H9 (cell line): ENCODE measurements around the gene ZNF800. TPM values are rescaled to one million over a fixed set of nuclear protein-coding genes. Genes with fewer than 3 reads are reported as not detected.

ENCODE experiments used
- DNase-seq: peaks from one replicate; pipeline ENCODE4 v3.0.0-alpha.2; 2017
- H2AFZ ChIP-seq: one replicate; pipeline ENCODE4 v1.6.1; 2013; ENCODE audit warnings: mild to moderate bottlenecking, low read length, control low read depth, moderate library complexity
- H2AK5ac ChIP-seq: 2 replicates; pipeline ENCODE4 v1.6.1; 2013; ENCODE audit warnings: low read length, control low read depth, mixed read lengths; ENCODE audit not compliant: insufficient read length
- H2BK120ac ChIP-seq: one replicate; pipeline ENCODE4 v1.6.1; 2013; ENCODE audit warnings: low read depth, mild to moderate bottlenecking, low read length, control low read depth, inconsistent platforms; ENCODE audit not compliant: poor library complexity, severe bottlenecking
- H2BK12ac ChIP-seq: 2 replicates; pipeline ENCODE4 v1.6.1; 2013; ENCODE audit warnings: low read length, control low read depth, mixed read lengths, low read depth; ENCODE audit not compliant: insufficient read length
- H2BK15ac ChIP-seq: 2 replicates; pipeline ENCODE4 v1.6.1; 2013; ENCODE audit warnings: low read depth, low read length, control low read depth
- H2BK20ac ChIP-seq: one replicate; pipeline ENCODE4 v1.6.1; 2013; ENCODE audit warnings: low read depth, mild to moderate bottlenecking, low read length, control low read depth, inconsistent platforms; ENCODE audit not compliant: poor library complexity, severe bottlenecking
- H2BK5ac ChIP-seq: 2 replicates; pipeline ENCODE4 v1.6.1; 2013; ENCODE audit warnings: low read length, control low read depth, mixed read lengths; ENCODE audit not compliant: insufficient read length
- H3K14ac ChIP-seq: 2 replicates; pipeline ENCODE4 v1.6.1; 2013; ENCODE audit warnings: low read length, control low read depth; ENCODE audit not compliant: insufficient read depth
- H3K18ac ChIP-seq: 2 replicates; pipeline ENCODE4 v1.6.1; 2013; ENCODE audit warnings: low read depth, mild to moderate bottlenecking, mixed read lengths, low read length, control low read depth; ENCODE audit not compliant: insufficient read length
- H3K23ac ChIP-seq: 2 replicates; pipeline ENCODE4 v1.6.1; 2013; ENCODE audit warnings: low read length, control low read depth, mixed read lengths, low read depth; ENCODE audit not compliant: insufficient read length
- H3K23me2 ChIP-seq: 2 replicates; pipeline ENCODE4 v1.6.1; 2013; ENCODE audit warnings: low read depth, mild to moderate bottlenecking, mixed read lengths, low read length, control low read depth; ENCODE audit not compliant: insufficient read length, poor library complexity, severe bottlenecking
- H3K27ac ChIP-seq: 2 replicates; pipeline ENCODE4 v1.5.1; 2013; ENCODE audit warnings: low read length, control low read depth, mixed read lengths, low read depth; ENCODE audit not compliant: insufficient read length
- H3K27me3 ChIP-seq: 2 replicates; pipeline ENCODE4 v1.6.1; 2013; ENCODE audit warnings: low read length, control low read depth, inconsistent platforms; ENCODE audit not compliant: insufficient read depth
- H3K4ac ChIP-seq: 2 replicates; pipeline ENCODE4 v1.6.1; 2013; ENCODE audit warnings: low read depth, mild to moderate bottlenecking, control low read depth, inconsistent platforms, low read length, moderate library complexity
- H3K4me1 ChIP-seq: 2 replicates; pipeline ENCODE4 v1.6.1; 2013; ENCODE audit warnings: low read length, control low read depth, inconsistent platforms; ENCODE audit not compliant: insufficient read depth
- H3K4me2 ChIP-seq: 2 replicates; pipeline ENCODE4 v1.6.1; 2013; ENCODE audit warnings: low read length, control low read depth, mixed read lengths; ENCODE audit not compliant: insufficient read length, insufficient read depth
- H3K56ac ChIP-seq: 2 replicates; pipeline ENCODE4 v1.6.1; 2013; ENCODE audit warnings: low read depth, mild to moderate bottlenecking, mixed read lengths, low read length, control low read depth; ENCODE audit not compliant: insufficient read length
- H3K79me1 ChIP-seq: 2 replicates; pipeline ENCODE4 v1.6.1; 2013; ENCODE audit warnings: low read depth, mild to moderate bottlenecking, moderate library complexity, low read length, control low read depth, inconsistent platforms; ENCODE audit not compliant: insufficient read depth, poor library complexity, severe bottlenecking
- H3K79me2 ChIP-seq: 2 replicates; pipeline ENCODE4 v1.6.1; 2013; ENCODE audit warnings: low read length, control low read depth, inconsistent platforms; ENCODE audit not compliant: insufficient read depth
- H3K9ac ChIP-seq: 2 replicates; pipeline ENCODE4 v1.6.1; 2013; ENCODE audit warnings: low read length, control low read depth, mixed read lengths; ENCODE audit not compliant: insufficient read length; ENCODE audit errors: extremely low read depth
- H3K9me3 ChIP-seq: one replicate; pipeline ENCODE4 v1.6.1; 2013; ENCODE audit warnings: low read depth, low read length, inconsistent platforms; ENCODE audit not compliant: control insufficient read depth
- H3T11ph ChIP-seq: one replicate; pipeline ENCODE4 v1.6.1; 2013; ENCODE audit warnings: mild to moderate bottlenecking, low read length, control low read depth, inconsistent platforms
- H4K20me1 ChIP-seq: one replicate; pipeline ENCODE4 v1.6.1; 2013; ENCODE audit not compliant: control insufficient read depth, insufficient read length, insufficient read depth
- H4K5ac ChIP-seq: 2 replicates; pipeline ENCODE4 v1.6.1; 2013; ENCODE audit warnings: low read depth, mild to moderate bottlenecking, mixed read lengths, low read length, control low read depth; ENCODE audit not compliant: insufficient read length
- H4K8ac ChIP-seq: replicated peaks from 2 replicates; pipeline ENCODE4 v1.6.1; 2013; ENCODE audit warnings: low read length, control low read depth, mixed read lengths, low read depth; ENCODE audit not compliant: insufficient read length
- H4K91ac ChIP-seq: 2 replicates; pipeline ENCODE4 v1.6.1; 2013; ENCODE audit warnings: low read depth, mild to moderate bottlenecking, moderate library complexity, mixed read lengths, low read length, control low read depth; ENCODE audit not compliant: insufficient read length
- H3K27ac Mint-ChIP-seq, 3 experiments: 2 replicates in 2 of 3; 3 replicates in 1 of 3; pipeline ENCODE4 v1.8.0; 2020 to 2021; ENCODE audit warnings: mixed read lengths in 3 of 3, mild to moderate bottlenecking in 1 of 3, moderate library complexity in 1 of 3
- H3K27me3 Mint-ChIP-seq: 2 replicates; pipeline ENCODE4 v1.8.0; 2021; ENCODE audit warnings: low read depth, mild to moderate bottlenecking, moderate library complexity, mixed read lengths
- H3K36me3 Mint-ChIP-seq, 3 experiments: 2 replicates in 2 of 3; 3 replicates in 1 of 3; pipeline ENCODE4 v1.8.0; 2020 to 2021; ENCODE audit warnings: low read depth in 3 of 3, mixed read lengths in 3 of 3; ENCODE audit not compliant: insufficient read depth in 1 of 3
- H3K4me1 Mint-ChIP-seq, 2 experiments: 2 replicates each; pipeline ENCODE4 v1.8.0; 2020; ENCODE audit warnings: mixed read lengths in 2 of 2
- H3K4me3 Mint-ChIP-seq, 2 experiments: 2 replicates in 1 of 2; 3 replicates in 1 of 2; pipeline ENCODE4 v1.8.0; 2020 to 2021; ENCODE audit warnings: mild to moderate bottlenecking in 2 of 2, mixed read lengths in 2 of 2, moderate library complexity in 1 of 2
- H3K9me3 Mint-ChIP-seq, 2 experiments: 2 replicates in 1 of 2; 3 replicates in 1 of 2; pipeline ENCODE4 v1.8.0; 2020; ENCODE audit warnings: mild to moderate bottlenecking in 2 of 2, mixed read lengths in 2 of 2, moderate library complexity in 1 of 2
- CTCF ChIP-seq: fragments of 200-600 bp; sonication (generic); conservative IDR thresholded peaks from 3 replicates; pipeline ENCODE4 v1.8.0; 2021; ENCODE audit warnings: antibody characterized with exemption, mild to moderate bottlenecking
- WGBS: extraction: QIAGEN DNeasy Blood & Tissue Kit; methylation state at CpG from one replicate; pipeline ENCODE4 v1.1.7; 2013; ENCODE audit warnings: missing lambda C conversion rate, low lambda C conversion rate, mixed read lengths; ENCODE audit not compliant: insufficient read length; ENCODE audit errors: extremely low coverage; 5-methylcytosine and 5-hydroxymethylcytosine counted together
- total RNA-seq: library from RNA; stranded (reverse); gene quantifications from 2 replicates; pipeline ENCODE4 v1.2.1, GENCODE V29; 2021

ZNF800 gene
- total RNA-seq, 1 experiment from 2014 or later, result 11.0 TPM

- Histone ChIP-seq H3K56ac (no peak overlapping the region), H3K23me2 (no peaks in the 10 kb centered on the region), H4K20me1 (no peaks in the 10 kb centered on the region), H2AK5ac (no peak overlapping the region), H3K18ac (no peak overlapping the region), H2BK5ac (no peak overlapping the region), H3K79me1 (no peaks in the 10 kb centered on the region), H3K9me3 (no peaks in the 10 kb centered on the region), H3K4me1 (0 out of 2 replicates have a peak, but pooled peaks cover 2% of the 10 kb centered on the region), H2BK120ac (no peak overlapping the region), H3T11ph (no peak overlapping the region), H3K9ac (no peak overlapping the region), H4K8ac (no peak overlapping the region), H2BK12ac (no peak overlapping the region), H3K4me2 (no peak overlapping the region), H3K4ac (no peak overlapping the region), H3K14ac (no peak overlapping the region), H3K27me3 (no peaks in the 10 kb centered on the region), H4K91ac (no peak overlapping the region), H4K5ac (no peak overlapping the region), H3K27ac (no peak overlapping the region), H2BK15ac (no peak overlapping the region), H2BK20ac (no peak overlapping the region), H3K23ac (no peak overlapping the region), H3K79me2 (no peaks in the 10 kb centered on the region), H2AFZ (no peak overlapping the region)
- no peak for TF ChIP-seq CTCF
- H3K36me3 Mint-ChIP-seq, result no peaks in the 10 kb centered on the region
- H3K4me3 Mint-ChIP-seq, result no peak overlapping the region
- peaks cover 16% of the 10 kb centered on the region for H3K27me3 Mint-ChIP-seq
- H3K27ac Mint-ChIP-seq, result no peak overlapping the region; a peak in 1 of 7 replicates
- H3K4me1 Mint-ChIP-seq, result peaks cover 6 to 9% of the 10 kb centered on the region in 2 experiments; a peak in 3 of 4 replicates
- no CpG with 5 or more reads among the region's 2 CpGs for WGBS
- H3K9me3 Mint-ChIP-seq, result no peaks in the 10 kb centered on the region
- DNase-seq, result no peak
Observed at GRCh38 chr7:127437837-127438236, 45.3 kb upstream of the ZNF800 start.
